AG09309 (cell line): ENCODE data around the gene GARNL3.

Experiments
- DNase-seq: peaks from one replicate; pipeline ENCODE4 v3.0.0-alpha.2; 2010; ENCODE audit warnings: low read depth
- H3K4me3 ChIP-seq: 2 replicates; pipeline ENCODE4 v1.5.1; 2011; ENCODE audit warnings: mild to moderate bottlenecking, low read depth, low read length, moderate library complexity; ENCODE audit not compliant: control insufficient read depth
- CTCF ChIP-seq: IDR thresholded peaks from 2 replicates; pipeline ENCODE4 v1.5.1; 2011; ENCODE audit warnings: mild to moderate bottlenecking, low read depth, low read length, inconsistent platforms; ENCODE audit not compliant: insufficient read depth, control insufficient read depth; ENCODE audit errors: missing control alignments

The GARNL3 gene

GRCh38 chr9:127277099-127277498, 12.5 kb downstream of the GARNL3 start:
- TF ChIP-seq CTCF = no peak
- DNase-seq = no peak

GRCh38 chr9:127277770-127278169, 13.2 kb downstream of the GARNL3 start:
- H3K4me3 ChIP-seq = no peak overlapping the region
- no peak for TF ChIP-seq CTCF
- no peak for DNase-seq

More at GRCh38 chr9:127277099-127277498, 12.5 kb downstream of the GARNL3 start:
- no peak overlapping the region for H3K4me3 ChIP-seq

- no peak for TF ChIP-seq CTCF
- H3K4me3 ChIP-seq = no peak overlapping the region
- no peak for DNase-seq
Observed at GRCh38 chr9:127278372-127278771, 13.8 kb downstream of the GARNL3 start.

- no peak for DNase-seq
- TF ChIP-seq CTCF = no peak
- H3K4me3 ChIP-seq = no peak overlapping the region
Observed at GRCh38 chr9:127279717-127280285, 15.2 kb downstream of the GARNL3 start.

- H3K4me3 ChIP-seq = no peak overlapping the region
- no peak for DNase-seq
- TF ChIP-seq CTCF = no peak
Observed at GRCh38 chr9:127280880-127281660, 16.5 kb downstream of the GARNL3 start.

GRCh38 chr9:127281891-127282290, 17.3 kb downstream of the GARNL3 start:
- DNase-seq = no peak
- no peak for TF ChIP-seq CTCF
- no peak overlapping the region for H3K4me3 ChIP-seq
